ENCODE results near the gene FBXL5.
A peak's percentile ranks its signal among the peaks of the same experiment; 100 is the strongest.

The FBXL5 gene

GRCh38 chr4:15655223-15656037 lies at the start of gene FBXL5:
Gene FBXL5, minus strand, starts transcription at chr4:15655357. Its CDS starts 70 bp downstream, at chr4:15655287.
- Mint-ChIP-seq H3K4me3 (peak within 1 kb of the TSS; percentile 97), H3K9me3 (no peaks in the 10 kb centered on the region), H3K27ac (peak within 1 kb of the TSS; percentile 96), H3K36me3 (ENCODE audit: low read depth) (peaks cover 5% of the 10 kb centered on the region), H3K4me1 (peaks cover 81% of the 10 kb centered on the region), H3K27me3 (no peaks in the 10 kb centered on the region)
- ATAC-seq (peak; percentile 64), DNase-seq (peak; percentile 83)

GRCh38 chr4:15704129-15704528 lies 49.0 kb upstream of the FBXL5 start:
- Mint-ChIP-seq H3K27me3 (peaks cover 21% of the 10 kb centered on the region), H3K4me3 (no peak overlapping the region), H3K36me3 (ENCODE audit: low read depth) (no peaks in the 10 kb centered on the region), H3K9me3 (no peaks in the 10 kb centered on the region), H3K4me1 (peaks cover 11% of the 10 kb centered on the region), H3K27ac (no peak overlapping the region)
- DNase-seq, result no peak
- ATAC-seq, result no peak

GRCh38 chr4:15703439-15703838 lies 48.3 kb upstream of the FBXL5 start:
- no peak for ATAC-seq
- Mint-ChIP-seq H3K27ac (no peak overlapping the region), H3K36me3 (ENCODE audit: low read depth) (no peaks in the 10 kb centered on the region)

GRCh38 chr4:15702941-15703403 lies 47.8 kb upstream of the FBXL5 start, which contains the start of gene BST1:
Gene BST1, plus strand, starts transcription at chr4:15703065. Its CDS starts 80 bp downstream, at chr4:15703145.
- peak within 1 kb of the TSS; percentile 50 for H3K27ac Mint-ChIP-seq
- peaks cover 11% of the 10 kb centered on the region for H3K4me1 Mint-ChIP-seq
- H3K4me3 Mint-ChIP-seq, result peak within 1 kb of the TSS; percentile 81
- H3K36me3 Mint-ChIP-seq (ENCODE audit: low read depth), result no peaks in the 10 kb centered on the region
- H3K27me3 Mint-ChIP-seq, result peaks cover 21% of the 10 kb centered on the region
- DNase-seq (peak; percentile 55), ATAC-seq (peak; percentile 81)
- no peaks in the 10 kb centered on the region for H3K9me3 Mint-ChIP-seq

More at GRCh38 chr4:15703439-15703838, 48.3 kb upstream of the FBXL5 start:
- Mint-ChIP-seq H3K4me3 (peak overlapping the region; percentile 66), H3K27me3 (peaks cover 21% of the 10 kb centered on the region), H3K9me3 (no peaks in the 10 kb centered on the region), H3K4me1 (peaks cover 11% of the 10 kb centered on the region)
- no peak for DNase-seq

- H3K36me3 Mint-ChIP-seq (ENCODE audit: low read depth), result no peaks in the 10 kb centered on the region
- DNase-seq (no peak), ATAC-seq (no peak)
- H3K27ac Mint-ChIP-seq, result no peak overlapping the region
- no peak overlapping the region for H3K4me3 Mint-ChIP-seq
- no peaks in the 10 kb centered on the region for H3K4me1 Mint-ChIP-seq
- peaks cover 9% of the 10 kb centered on the region for H3K27me3 Mint-ChIP-seq
- no peaks in the 10 kb centered on the region for H3K9me3 Mint-ChIP-seq
These were observed 41.7 kb upstream of the FBXL5 start for GRCh38 chr4:15696866-15697265.

- H3K9me3 Mint-ChIP-seq, result no peaks in the 10 kb centered on the region
- no peaks in the 10 kb centered on the region for H3K36me3 Mint-ChIP-seq (ENCODE audit: low read depth)
- no peak for ATAC-seq
- no peak for DNase-seq
- no peaks in the 10 kb centered on the region for H3K4me1 Mint-ChIP-seq
- peaks cover 7% of the 10 kb centered on the region for H3K27me3 Mint-ChIP-seq
- H3K4me3 Mint-ChIP-seq, result no peak overlapping the region
- H3K27ac Mint-ChIP-seq, result no peak overlapping the region
These were observed 40.6 kb upstream of the FBXL5 start for GRCh38 chr4:15695729-15696128.

GRCh38 chr4:15695240-15695699 lies 40.1 kb upstream of the FBXL5 start:
- no peaks in the 10 kb centered on the region for H3K9me3 Mint-ChIP-seq
- ATAC-seq, result no peak
- no peak overlapping the region for H3K4me3 Mint-ChIP-seq
- H3K4me1 Mint-ChIP-seq, result no peaks in the 10 kb centered on the region
- H3K27me3 Mint-ChIP-seq, result peaks cover 7% of the 10 kb centered on the region
- DNase-seq, result no peak
- H3K36me3 Mint-ChIP-seq (ENCODE audit: low read depth), result no peaks in the 10 kb centered on the region
- no peak overlapping the region for H3K27ac Mint-ChIP-seq

- Mint-ChIP-seq H3K36me3 (ENCODE audit: low read depth) (no peaks in the 10 kb centered on the region), H3K27me3 (peaks cover 1% of the 10 kb centered on the region), H3K27ac (no peak overlapping the region), H3K4me3 (no peak overlapping the region), H3K4me1 (no peaks in the 10 kb centered on the region), H3K9me3 (no peaks in the 10 kb centered on the region)
- ATAC-seq (no peak), DNase-seq (no peak)
These were observed 39.3 kb upstream of the FBXL5 start for GRCh38 chr4:15694431-15694830.

- H3K4me3 Mint-ChIP-seq, result no peak overlapping the region
- no peak overlapping the region for H3K27ac Mint-ChIP-seq
- no peaks in the 10 kb centered on the region for H3K4me1 Mint-ChIP-seq
These were observed 37.4 kb upstream of the FBXL5 start for GRCh38 chr4:15692602-15693001.

GRCh38 chr4:15691346-15692135 lies 36.4 kb upstream of the FBXL5 start:
- no peak for DNase-seq
- ATAC-seq, result no peak
- H3K9me3 Mint-ChIP-seq, result no peaks in the 10 kb centered on the region
- H3K27ac Mint-ChIP-seq, result no peak overlapping the region
- H3K4me1 Mint-ChIP-seq, result no peaks in the 10 kb centered on the region
- no peaks in the 10 kb centered on the region for H3K27me3 Mint-ChIP-seq
- H3K4me3 Mint-ChIP-seq, result no peak overlapping the region
- peaks cover 3% of the 10 kb centered on the region for H3K36me3 Mint-ChIP-seq (ENCODE audit: low read depth)

More at GRCh38 chr4:15692602-15693001, 37.4 kb upstream of the FBXL5 start:
- Mint-ChIP-seq H3K36me3 (ENCODE audit: low read depth) (peaks cover 2% of the 10 kb centered on the region), H3K27me3 (no peaks in the 10 kb centered on the region), H3K9me3 (no peaks in the 10 kb centered on the region)
- DNase-seq (no peak), ATAC-seq (no peak)

GRCh38 chr4:15690020-15690809 lies 35.1 kb upstream of the FBXL5 start:
- Mint-ChIP-seq H3K9me3 (no peaks in the 10 kb centered on the region), H3K4me3 (no peak overlapping the region), H3K27ac (no peak overlapping the region), H3K27me3 (no peaks in the 10 kb centered on the region), H3K36me3 (ENCODE audit: low read depth) (peaks cover 12% of the 10 kb centered on the region), H3K4me1 (no peaks in the 10 kb centered on the region)
- ATAC-seq, result no peak
- DNase-seq, result no peak

- ATAC-seq (no peak), DNase-seq (no peak)
- no peak overlapping the region for H3K27ac Mint-ChIP-seq
- peaks cover 1% of the 10 kb centered on the region for H3K4me1 Mint-ChIP-seq
- H3K27me3 Mint-ChIP-seq, result no peaks in the 10 kb centered on the region
- H3K4me3 Mint-ChIP-seq, result no peak overlapping the region
- H3K36me3 Mint-ChIP-seq (ENCODE audit: low read depth), result peaks cover 16% of the 10 kb centered on the region
- no peaks in the 10 kb centered on the region for H3K9me3 Mint-ChIP-seq
These were observed 34.4 kb upstream of the FBXL5 start for GRCh38 chr4:15689540-15689939.

- no peaks in the 10 kb centered on the region for H3K9me3 Mint-ChIP-seq
- H3K4me3 Mint-ChIP-seq, result no peak overlapping the region
- ATAC-seq, result no peak
- H3K36me3 Mint-ChIP-seq (ENCODE audit: low read depth), result peaks cover 16% of the 10 kb centered on the region
- DNase-seq, result no peak
- no peaks in the 10 kb centered on the region for H3K27me3 Mint-ChIP-seq
- peaks cover 8% of the 10 kb centered on the region for H3K4me1 Mint-ChIP-seq
- no peak overlapping the region for H3K27ac Mint-ChIP-seq
These were observed 32.9 kb upstream of the FBXL5 start for GRCh38 chr4:15688051-15688450.

GRCh38 chr4:15684498-15684897 lies 29.3 kb upstream of the FBXL5 start:
- Mint-ChIP-seq H3K27ac (no peak overlapping the region), H3K9me3 (no peaks in the 10 kb centered on the region), H3K27me3 (peaks cover 3% of the 10 kb centered on the region), H3K4me3 (no peak overlapping the region), H3K36me3 (ENCODE audit: low read depth) (peaks cover 30% of the 10 kb centered on the region), H3K4me1 (peaks cover 30% of the 10 kb centered on the region)
- DNase-seq (no peak), ATAC-seq (no peak)

Data from activated naive CD8-positive, alpha-beta T cell treated with anti-CD3 and anti-CD28 coated beads, Interleukin-2, amount 50 U/mL, for 24 hours (primary cell).